ENCODE data around the gene CD44. TPM values are rescaled to one million over a fixed set of nuclear protein-coding genes. Genes with fewer than 3 reads are reported as not detected.
A peak's percentile ranks its signal among the peaks of the same experiment; 100 is the strongest.

CD44 gene
- total RNA-seq, 4 donors from 2014 or later = 212 to 292 (median 275) TPM

DNA sequence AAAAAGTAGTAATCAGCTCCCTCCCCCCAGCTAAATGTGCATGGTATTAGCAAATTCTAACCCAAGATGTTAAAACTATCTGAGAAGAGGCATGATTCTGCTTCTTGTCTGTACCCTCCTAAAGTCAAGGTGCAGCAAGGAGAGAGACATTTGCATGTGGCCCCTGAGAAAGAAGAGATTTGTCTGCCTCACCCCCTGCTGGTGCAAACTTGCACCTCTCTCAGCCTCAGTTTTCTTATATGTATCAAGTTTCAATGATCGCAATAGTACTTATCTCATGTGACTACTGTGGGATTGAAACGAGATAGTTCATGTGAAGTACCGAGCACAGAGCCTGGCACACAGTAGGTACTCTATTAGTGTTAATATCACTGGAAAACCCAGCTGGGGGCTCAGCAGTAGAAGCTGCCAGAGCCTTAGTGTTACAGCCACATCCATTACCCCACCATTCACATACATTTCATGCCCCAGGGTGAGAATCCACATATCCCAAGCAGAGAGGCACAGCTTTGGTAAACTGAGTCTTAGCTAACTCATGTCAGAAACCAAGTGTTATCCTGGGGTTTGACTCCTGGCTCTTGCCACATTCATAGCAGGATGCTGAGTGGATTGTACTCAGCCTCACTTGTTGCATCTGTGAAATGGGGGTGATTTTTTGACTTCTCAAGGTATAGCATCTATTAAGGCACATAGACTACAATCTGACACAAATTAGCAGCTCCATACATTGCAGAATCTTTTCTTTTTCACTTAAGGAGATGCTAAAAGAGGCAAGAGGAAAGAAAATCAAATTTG is 24.9 kb downstream of the CD44 start:
- Histone ChIP-seq H3K36me3 (no peaks in the 10 kb centered on the region), H3K9me3 (no peaks in the 10 kb centered on the region), H3K4me3 (no peak overlapping the region), H3K27me3 (no peaks in the 10 kb centered on the region), H3K27ac (replicated peaks in 1 of 4) (peak overlapping the region in 3 of 4 donors; percentile 24 to 34 (median 33)), H3K4me1 (peaks cover 56 to 99% (median 99%) of the 10 kb centered on the region in 4 donors)
- WGBS = 64% methylated on average over 3 of the region's 3 CpGs
- TF ChIP-seq, protein P1, sequence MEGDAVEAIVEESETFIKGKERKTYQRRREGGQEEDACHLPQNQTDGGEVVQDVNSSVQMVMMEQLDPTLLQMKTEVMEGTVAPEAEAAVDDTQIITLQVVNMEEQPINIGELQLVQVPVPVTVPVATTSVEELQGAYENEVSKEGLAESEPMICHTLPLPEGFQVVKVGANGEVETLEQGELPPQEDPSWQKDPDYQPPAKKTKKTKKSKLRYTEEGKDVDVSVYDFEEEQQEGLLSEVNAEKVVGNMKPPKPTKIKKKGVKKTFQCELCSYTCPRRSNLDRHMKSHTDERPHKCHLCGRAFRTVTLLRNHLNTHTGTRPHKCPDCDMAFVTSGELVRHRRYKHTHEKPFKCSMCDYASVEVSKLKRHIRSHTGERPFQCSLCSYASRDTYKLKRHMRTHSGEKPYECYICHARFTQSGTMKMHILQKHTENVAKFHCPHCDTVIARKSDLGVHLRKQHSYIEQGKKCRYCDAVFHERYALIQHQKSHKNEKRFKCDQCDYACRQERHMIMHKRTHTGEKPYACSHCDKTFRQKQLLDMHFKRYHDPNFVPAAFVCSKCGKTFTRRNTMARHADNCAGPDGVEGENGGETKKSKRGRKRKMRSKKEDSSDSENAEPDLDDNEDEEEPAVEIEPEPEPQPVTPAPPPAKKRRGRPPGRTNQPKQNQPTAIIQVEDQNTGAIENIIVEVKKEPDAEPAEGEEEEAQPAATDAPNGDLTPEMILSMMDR (IDR thresholded peaks at IDR 0.05) = peak in 1 of 3 experiments; percentile 20
- TF ChIP-seq POLR2AphosphoS5 (IDR thresholded peaks at IDR 0.05) = no peak
- DNase-seq (ENCODE audit: extremely low spot score) = no peak
- intact Hi-C loops (cut with DNase I) = no loop called here

- Histone ChIP-seq H3K27me3 (no peaks in the 10 kb centered on the region), H3K36me3 (no peaks in the 10 kb centered on the region), H3K4me3 (no peak overlapping the region), H3K4me1 (peaks cover 45 to 99% (median 99%) of the 10 kb centered on the region in 4 donors), H3K9me3 (no peaks in the 10 kb centered on the region), H3K27ac (replicated peaks in 1 of 4) (peak overlapping the region; percentile 70 to 80 (median 74))
- TF ChIP-seq POLR2A (IDR thresholded peaks at IDR 0.05; ENCODE audit: low read depth) = no peak
- no peak for TF ChIP-seq POLR2AphosphoS5 (IDR thresholded peaks at IDR 0.05)
- TF ChIP-seq, protein P1 (IDR thresholded peaks at IDR 0.05) = no peak
- TF ChIP-seq EP300 (IDR thresholded peaks at IDR 0.05) = no peak
- intact Hi-C loops (cut with DNase I) = no loop called here
- 82% methylated on average over 1 of the region's 1 CpG for WGBS
- no peak for DNase-seq (ENCODE audit: extremely low spot score)
These were observed 26.1 kb downstream of the CD44 start for GRCh38 chr11:35165030-35165422.

- no peaks in the 10 kb centered on the region for H3K27me3 ChIP-seq
- WGBS = 65% methylated on average over 8 of the region's 8 CpGs
- H3K9me3 ChIP-seq = no peaks in the 10 kb centered on the region
- H3K36me3 ChIP-seq = no peaks in the 10 kb centered on the region
- intact Hi-C loops (cut with DNase I) = no loop called here
- H3K4me3 ChIP-seq = no peak overlapping the region
- TF ChIP-seq POLR2AphosphoS5 (IDR thresholded peaks at IDR 0.05) (peak in 1 of 2 donors; percentile 13), POLR2A (IDR thresholded peaks at IDR 0.05; ENCODE audit: low read depth) (no peak)
- H3K27ac ChIP-seq (replicated peaks in 1 of 4) = peak overlapping the region; percentile 70 to 80 (median 74)
- DNase-seq (ENCODE audit: extremely low spot score) = no peak
- H3K4me1 ChIP-seq = peaks cover 50 to 100% (median 100%) of the 10 kb centered on the region in 4 donors
These were observed 26.7 kb downstream of the CD44 start for GRCh38 chr11:35165423-35166368.

DNA sequence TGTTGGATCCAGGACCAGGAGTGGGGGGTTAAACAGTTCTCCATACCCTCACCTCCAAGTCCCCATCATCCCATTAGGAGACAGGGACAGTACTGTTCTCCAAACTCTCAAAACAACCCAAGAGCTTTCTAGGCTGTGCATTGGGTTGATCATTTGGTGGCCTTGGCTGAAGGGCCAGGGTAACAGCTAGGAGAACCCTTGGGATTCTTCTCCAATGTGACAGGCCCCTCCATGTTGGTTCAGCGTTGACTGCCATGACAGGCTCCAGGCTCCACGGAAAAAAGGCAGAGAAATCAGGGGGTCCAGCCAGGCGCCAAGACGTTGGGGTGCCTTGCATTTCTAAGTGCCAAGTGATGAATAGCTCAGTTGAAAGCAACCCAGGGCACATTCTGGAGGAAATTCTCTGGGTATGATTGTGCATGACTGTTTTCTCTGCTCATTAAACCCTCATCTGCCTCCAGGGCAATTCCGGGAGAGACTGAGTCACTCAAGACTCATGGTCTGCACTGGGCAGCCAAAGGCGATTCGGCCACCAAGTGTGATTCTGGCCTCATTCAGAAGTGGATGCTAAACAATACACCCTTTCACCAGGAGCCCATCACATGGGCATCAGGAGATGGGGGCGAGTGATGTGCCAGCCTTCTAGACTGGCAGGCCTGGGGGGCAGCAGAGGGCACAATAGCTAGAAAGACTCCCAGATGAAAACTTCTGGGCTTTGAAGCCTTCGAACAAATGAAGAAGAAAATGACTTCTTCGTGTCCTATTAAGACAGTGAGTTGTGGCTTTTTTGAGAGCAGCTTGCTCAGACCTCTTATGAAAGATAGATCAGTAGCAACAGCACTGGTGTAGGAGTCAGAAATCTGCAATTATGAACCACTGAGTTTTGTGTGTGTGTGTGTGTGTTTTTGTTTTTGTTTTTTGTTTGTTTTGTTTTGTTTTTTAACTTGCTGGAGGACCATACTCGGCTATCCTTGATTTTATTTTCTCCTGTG is 27.7 kb downstream of the CD44 start:
- intact Hi-C loops (cut with DNase I) = no loop called here
- Histone ChIP-seq H3K27me3 (no peaks in the 10 kb centered on the region), H3K4me1 (peaks cover 54 to 100% (median 95%) of the 10 kb centered on the region in 4 donors), H3K27ac (replicated peaks in 1 of 4) (peak overlapping the region; percentile 70 to 80 (median 74)), H3K9me3 (no peaks in the 10 kb centered on the region), H3K36me3 (no peaks in the 10 kb centered on the region), H3K4me3 (no peak overlapping the region)
- WGBS = 60% methylated on average over 10 of the region's 11 CpGs
- DNase-seq (ENCODE audit: extremely low spot score) = no peak
- no peak for TF ChIP-seq EP300 (IDR thresholded peaks at IDR 0.05)
- TF ChIP-seq, protein P1 (IDR thresholded peaks at IDR 0.05) = no peak
- TF ChIP-seq POLR2AphosphoS5 (IDR thresholded peaks at IDR 0.05) = peak in 1 of 2 donors; percentile 50
